Erythroblast (primary cell): ENCODE data around the gene RRP1.

ENCODE experiments used
- GATA1 ChIP-seq: IDR thresholded peaks from 2 replicates; pipeline ENCODE4 v1.6.1; 2011; ENCODE audit warnings: low read depth, mild to moderate bottlenecking, control low read depth, low read length, moderate library complexity
- POLR2A ChIP-seq: IDR thresholded peaks from 2 replicates; pipeline ENCODE4 v1.6.1; 2011; ENCODE audit warnings: mild to moderate bottlenecking, low read length

DNA sequence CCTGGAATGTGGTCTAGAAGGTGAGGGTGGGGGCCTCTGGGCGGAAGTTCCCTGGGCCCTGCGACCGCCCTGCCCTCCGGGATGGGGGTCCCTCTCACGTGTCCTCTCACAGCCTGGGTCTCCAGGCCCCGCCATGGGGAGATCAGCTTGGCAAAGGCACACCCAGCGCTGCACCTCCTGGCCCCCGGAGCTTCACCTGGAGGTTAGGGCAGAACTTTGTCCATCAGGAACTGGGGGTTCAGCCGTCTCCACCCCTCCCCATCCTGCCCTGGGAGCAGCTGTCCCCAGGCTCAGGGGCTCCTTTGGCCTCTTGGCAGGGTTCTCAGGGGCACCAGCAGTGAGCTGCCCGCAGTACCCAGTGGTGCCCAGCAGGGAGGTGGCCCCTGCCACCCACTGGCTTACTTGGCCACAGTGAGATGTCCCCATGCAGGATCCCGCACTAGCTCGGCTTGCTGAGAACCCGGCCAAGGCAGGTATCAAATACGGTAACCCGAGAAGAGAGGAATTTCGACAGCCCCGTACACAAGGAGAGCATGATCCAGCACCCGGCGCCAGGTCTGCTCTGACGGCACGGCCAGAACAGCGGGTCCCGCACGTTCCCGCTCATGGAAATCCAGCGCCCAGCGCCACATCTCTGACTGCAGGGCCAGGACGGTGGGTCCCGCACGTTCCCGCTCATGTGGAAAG is 36.7 kb downstream of the RRP1 start:
- TF ChIP-seq POLR2A (no peak), GATA1 (no peak)
